Prostate gland (tissue), 2 donors: Measurements from ENCODE around the gene TTYH1. TPM values are rescaled to one million over a fixed set of nuclear protein-coding genes. Genes with fewer than 3 reads are reported as not detected.

Source experiments
- DNase-seq: peaks from one replicate; pipeline ENCODE4 v3.0.0-alpha.2; 2019; ENCODE audit warnings: low spot score
- H3K27ac ChIP-seq, 2 donors: fragments of 200-600 bp; sonication (generic); 2 replicates each; pipeline ENCODE4 v1.5.1; 2017 to 2019
- H3K27me3 ChIP-seq: fragments of 200-600 bp; sonication (generic); replicated peaks from 2 replicates; pipeline ENCODE4 v1.5.1; 2019; ENCODE audit not compliant: insufficient read depth
- H3K36me3 ChIP-seq, 2 donors: fragments of 200-600 bp; sonication (generic); 1 replicate in 1 of 2; 2 replicates in 1 of 2; pipeline versions ENCODE4 v1.5.1 to v1.8.1; 2017 to 2019
- H3K4me1 ChIP-seq: fragments of 200-600 bp; sonication (generic); replicated peaks from 2 replicates; pipeline ENCODE4 v1.5.1; 2019
- H3K4me3 ChIP-seq, 2 donors: fragments of 200-600 bp; sonication (generic); 2 replicates each; pipeline ENCODE4 v1.5.1; 2017 to 2019
- H3K9me3 ChIP-seq: fragments of 200-600 bp; sonication (generic); 2 replicates; pipeline ENCODE4 v1.5.1; 2017
- CTCF ChIP-seq, 4 experiments: fragments of 200-600 bp in 2 of 4; fragments of 450-650 bp in 2 of 4; sonication (generic) in 2 of 4; IDR thresholded peaks; 1 replicate in 3 of 4; 2 replicates in 1 of 4; pipeline ENCODE4 v1.5.1; 2016 to 2019; ENCODE audit warnings: antibody characterized with exemption in 4 of 4, mild to moderate bottlenecking in 2 of 4, moderate library complexity in 2 of 4
- POLR2A ChIP-seq: fragments of 450-650 bp; IDR thresholded peaks from one replicate; pipeline ENCODE4 v1.6.1; 2016; ENCODE audit warnings: antibody characterized with exemption, mild to moderate bottlenecking
- POLR2AphosphoS5 ChIP-seq: sonication (generic); formaldehyde crosslinking; IDR thresholded peaks from one replicate; pipeline ENCODE4 v1.6.1; 2017; ENCODE audit warnings: antibody characterized with exemption
- WGBS: methylation state at CpG from one replicate; pipeline ENCODE4 v1.1.5; 2018; 5-methylcytosine and 5-hydroxymethylcytosine counted together
- intact Hi-C: fragments of 100-400 bp; cut with DNase I; formaldehyde crosslinking; loops from one replicate; pipeline ENCODE4 v1.14.2; 2022
- total RNA-seq, 2 donors: library from RNA; depleted of rRNA; stranded (reverse); fragments of >200 nt; gene quantifications; one replicate each; pipeline ENCODE4 v1.1.0, GENCODE V29; 2016

TTYH1 gene
- total RNA-seq, 2 donors from 2014 or later: 1.8 to 136 TPM

DNA sequence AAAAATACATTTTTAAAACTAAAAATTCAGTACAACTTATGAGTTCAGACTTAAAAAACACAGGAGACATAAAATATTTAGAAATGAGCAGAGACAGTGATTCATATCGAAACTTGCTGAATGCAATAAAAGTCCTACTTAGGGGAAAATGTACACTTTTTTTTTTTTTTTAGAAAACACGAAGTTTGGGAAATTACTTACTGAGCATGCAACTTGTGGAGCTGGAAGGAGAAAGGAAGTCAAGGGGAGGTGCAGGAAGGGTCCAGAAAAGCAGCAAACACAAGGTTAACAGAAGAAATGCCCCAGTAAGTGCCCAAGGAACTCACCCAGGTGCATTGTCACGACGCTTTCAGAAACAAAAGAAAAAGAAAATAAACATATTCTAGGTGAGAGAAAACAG, 31.9 kb upstream of the TTYH1 start:
- Histone ChIP-seq H3K27me3 (no peaks in the 10 kb centered on the region), H3K4me1 (no peaks in the 10 kb centered on the region), H3K36me3 (no peaks in the 10 kb centered on the region), H3K27ac (no peak overlapping the region), H3K9me3 (no peaks in the 10 kb centered on the region), H3K4me3 (no peak overlapping the region)
- WGBS: 65% methylated on average over 4 of the region's 4 CpGs
- no peak for TF ChIP-seq CTCF (IDR thresholded peaks at IDR 0.05)
- TF ChIP-seq POLR2AphosphoS5: no peak
- no peak for TF ChIP-seq POLR2A
- no peak for DNase-seq
- intact Hi-C loops: no loop called here

GRCh38 chr19:54387991-54388801, 27.1 kb upstream of the TTYH1 start:
- Histone ChIP-seq H3K27ac (no peak overlapping the region), H3K4me1 (no peaks in the 10 kb centered on the region), H3K4me3 (peak overlapping the region; percentile 6 to 23), H3K9me3 (no peaks in the 10 kb centered on the region), H3K36me3 (no peaks in the 10 kb centered on the region), H3K27me3 (no peaks in the 10 kb centered on the region)
- intact Hi-C loops: no loop called here
- TF ChIP-seq POLR2A: no peak
- no peak for TF ChIP-seq CTCF (IDR thresholded peaks at IDR 0.05)
- TF ChIP-seq POLR2AphosphoS5: no peak
- 5% methylated on average over 36 of the region's 36 CpGs for WGBS
- DNase-seq: no peak

DNA sequence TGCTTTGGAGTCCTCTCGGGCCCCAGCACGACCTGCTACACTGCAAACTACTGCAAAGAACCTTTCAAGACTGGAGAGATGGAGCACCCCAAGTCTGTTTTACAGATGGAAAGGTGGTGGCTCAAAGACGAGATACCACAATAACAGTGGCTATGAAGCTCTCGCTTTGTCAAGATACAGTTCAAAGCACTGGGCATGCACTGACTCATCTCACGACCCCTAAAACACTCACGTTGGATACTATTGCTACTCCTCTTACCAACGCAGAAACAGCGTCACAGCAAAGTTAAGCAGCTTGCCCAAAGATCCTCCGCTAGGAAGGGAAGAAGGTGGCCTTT, 26.5 kb upstream of the TTYH1 start:
- Histone ChIP-seq H3K4me1 (no peaks in the 10 kb centered on the region), H3K27me3 (no peaks in the 10 kb centered on the region), H3K27ac (no peak overlapping the region), H3K9me3 (no peaks in the 10 kb centered on the region), H3K36me3 (no peaks in the 10 kb centered on the region), H3K4me3 (peak overlapping the region in 1 of 2 donors; percentile 23)
- TF ChIP-seq POLR2A: no peak
- no peak for TF ChIP-seq POLR2AphosphoS5
- no peak for TF ChIP-seq CTCF (IDR thresholded peaks at IDR 0.05)
- no peak for DNase-seq
- intact Hi-C loops: no loop called here
- WGBS: 16% methylated on average over 9 of the region's 9 CpGs

DNA sequence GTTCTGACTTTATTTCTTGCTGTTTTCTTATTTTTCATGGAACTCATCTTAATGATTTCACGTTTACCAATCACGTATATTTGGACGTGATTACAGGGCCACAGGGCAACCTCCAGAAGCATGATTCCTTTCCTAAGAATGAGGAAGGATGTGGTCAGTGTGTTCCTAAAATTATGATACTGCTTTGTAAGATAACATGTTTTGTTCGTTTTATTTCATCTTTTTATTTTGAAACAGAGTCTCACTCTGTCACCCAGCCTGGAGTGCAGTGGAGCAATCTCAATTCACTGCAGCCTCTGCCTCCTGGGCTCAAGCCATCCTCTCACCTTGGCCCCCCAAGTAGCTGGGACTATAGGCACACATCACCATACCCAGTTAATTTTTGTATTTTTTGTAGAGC, 25.7 kb upstream of the TTYH1 start:
- no peaks in the 10 kb centered on the region for H3K4me1 ChIP-seq
- WGBS: 69% methylated on average over 4 of the region's 4 CpGs
- TF ChIP-seq POLR2AphosphoS5 (no peak), CTCF (IDR thresholded peaks at IDR 0.05) (no peak), POLR2A (no peak)
- intact Hi-C loops: no loop called here
- peaks cover 6% of the 10 kb centered on the region for H3K27me3 ChIP-seq
- H3K36me3 ChIP-seq: no peaks in the 10 kb centered on the region
- no peaks in the 10 kb centered on the region for H3K9me3 ChIP-seq
- H3K4me3 ChIP-seq: no peak overlapping the region
- no peak for DNase-seq
- no peak overlapping the region for H3K27ac ChIP-seq

- peak; percentile 11 for DNase-seq
- Histone ChIP-seq H3K9me3 (no peaks in the 10 kb centered on the region), H3K36me3 (no peaks in the 10 kb centered on the region), H3K4me1 (no peaks in the 10 kb centered on the region), H3K27me3 (peaks cover 6% of the 10 kb centered on the region), H3K4me3 (no peak overlapping the region), H3K27ac (no peak overlapping the region)
- 19% methylated on average over 7 of the region's 7 CpGs for WGBS
- TF ChIP-seq POLR2A: no peak
- peak in 3 of 4 experiments; percentile 49 to 63 (median 55) for TF ChIP-seq CTCF (IDR thresholded peaks at IDR 0.05)
- TF ChIP-seq POLR2AphosphoS5: no peak
- intact Hi-C loops: no loop called here
Measured at GRCh38 chr19:54390942-54391577, 24.2 kb upstream of the TTYH1 start.
